HepG2 (cell line): ENCODE results near the gene LSM12. TPM values are rescaled to one million over a fixed set of nuclear protein-coding genes. Genes with fewer than 3 reads are reported as not detected.

Experiments used
- KMT2B ChIP-seq: IDR thresholded peaks from 2 replicates; pipeline ENCODE4 v1.6.1; 2016; ENCODE audit warnings: missing genetic modification reagents, missing compliant biosample characterization
- MTF1 ChIP-seq: sonication (generic); formaldehyde crosslinking; IDR thresholded peaks from 2 replicates; pipeline ENCODE4 v1.5.0; 2020; ENCODE audit warnings: missing genetic modification reagents
- MXD4 ChIP-seq: IDR thresholded peaks from 2 replicates; pipeline ENCODE4 v1.6.1; 2016; ENCODE audit warnings: mild to moderate bottlenecking, missing biosample characterization, missing genetic modification reagents
- PRMT3 ChIP-seq: sonication (generic); formaldehyde crosslinking; IDR thresholded peaks from 2 replicates; pipeline ENCODE4 v1.8.1; 2022; ENCODE audit warnings: low read depth, mild to moderate bottlenecking, moderate library complexity, missing genetic modification reagents, borderline replicate concordance
- RAD21 ChIP-seq: fragments of 450-650 bp; formaldehyde crosslinking; IDR thresholded peaks from 2 replicates; pipeline ENCODE4 v1.5.0; 2020; ENCODE audit warnings: mild to moderate bottlenecking
- TCF7 ChIP-seq: sonication (generic); IDR thresholded peaks from 2 replicates; pipeline ENCODE4 v1.6.1; 2016; ENCODE audit warnings: antibody characterized with exemption, low read depth
- ZNF207 ChIP-seq: fragments of 450-650 bp; IDR thresholded peaks from 2 replicates; pipeline ENCODE4 v1.6.1; 2016; ENCODE audit warnings: antibody characterized with exemption, borderline replicate concordance
- ZNF235 ChIP-seq: sonication (generic); formaldehyde crosslinking; IDR thresholded peaks from 2 replicates; pipeline ENCODE4 v1.8.1; 2023; ENCODE audit warnings: mild to moderate bottlenecking, missing genetic modification reagents, borderline replicate concordance
- ZNF34 ChIP-seq: sonication (generic); formaldehyde crosslinking; IDR thresholded peaks from 2 replicates; pipeline ENCODE4 v1.4.0; 2020; ENCODE audit warnings: mild to moderate bottlenecking, missing genetic modification reagents, borderline replicate concordance
- ZNF547 ChIP-seq: sonication (generic); formaldehyde crosslinking; IDR thresholded peaks from 2 replicates; pipeline ENCODE4 v1.5.1; 2020; ENCODE audit warnings: mild to moderate bottlenecking, missing genetic modification reagents
- ZNF615 ChIP-seq: sonication (generic); formaldehyde crosslinking; IDR thresholded peaks from 2 replicates; pipeline ENCODE4 v1.5.0; 2020; ENCODE audit warnings: mild to moderate bottlenecking, missing genetic modification reagents, borderline replicate concordance
- ZSCAN21 ChIP-seq: sonication (generic); formaldehyde crosslinking; IDR thresholded peaks from 2 replicates; pipeline ENCODE4 v1.8.0; 2022; ENCODE audit warnings: mild to moderate bottlenecking, missing genetic modification reagents, moderate library complexity, borderline replicate concordance
- polyA plus RNA-seq, 8 experiments: library from polyadenylated mRNA; depleted of rRNA in 3 of 8; stranded (reverse) in 7 of 8; unstranded in 1 of 8; fragments of >200 nt; fragmentation: Illumina TruSeq in 4 of 8; extraction: Trizol in 4 of 8; gene quantifications; 2 replicates each; pipeline versions ENCODE4 v1.2.1 to v1.2.3, GENCODE V29; 2011 to 2016; ENCODE audit warnings: low read depth in 4 of 8, missing spikeins in 1 of 8, mixed read lengths in 1 of 8; ENCODE audit not compliant: insufficient read depth in 1 of 8
- total RNA-seq, 5 experiments: library from RNA; depleted of rRNA; stranded (reverse); fragments of >200 nt; fragmentation: Illumina TruSeq; extraction: Trizol; gene quantifications; 2 replicates each; pipeline ENCODE4 v1.2.3, GENCODE V29; 2016; ENCODE audit warnings: low read depth in 1 of 5
- TF ChIP-seq, protein P1 (sequence below): sonication (generic); formaldehyde crosslinking; IDR thresholded peaks from 2 replicates; pipeline ENCODE4 v1.4.0; 2020; ENCODE audit warnings: mild to moderate bottlenecking, missing genetic modification reagents
- TF ChIP-seq, protein P2 (sequence below): sonication (generic); formaldehyde crosslinking; IDR thresholded peaks from 2 replicates; pipeline ENCODE4 v1.8.0; 2022; ENCODE audit warnings: mild to moderate bottlenecking, missing genetic modification reagents, borderline replicate concordance
- TF ChIP-seq, protein P3 (sequence below): IDR thresholded peaks from 2 replicates; pipeline ENCODE4 v1.6.1; 2016; ENCODE audit warnings: mild to moderate bottlenecking, missing biosample characterization, missing genetic modification reagents
- TF ChIP-seq, protein P4 (sequence below): sonication (generic); formaldehyde crosslinking; IDR thresholded peaks from 2 replicates; pipeline ENCODE4 v1.5.0; 2020; ENCODE audit warnings: missing genetic modification reagents
- TF ChIP-seq, protein P5 (sequence below): sonication (generic); formaldehyde crosslinking; IDR thresholded peaks from 2 replicates; pipeline ENCODE4 v1.5.1; 2020; ENCODE audit warnings: mild to moderate bottlenecking, missing genetic modification reagents, borderline replicate concordance
- TF ChIP-seq, protein P6 (sequence below): sonication (generic); formaldehyde crosslinking; IDR thresholded peaks from 2 replicates; pipeline ENCODE4 v1.5.0; 2020; ENCODE audit warnings: missing genetic modification reagents
- TF ChIP-seq, protein P7 (sequence below): sonication (generic); formaldehyde crosslinking; IDR thresholded peaks from 2 replicates; pipeline ENCODE4 v1.9.0; 2021; ENCODE audit warnings: missing genetic modification reagents, mild to moderate bottlenecking, borderline replicate concordance

The LSM12 gene
- total and polyA plus RNA-seq, 2 of the 13 experiments (the other 11 are each of a cell fraction or from before 2014, with no cell fraction given) = 52.8 to 55.7 TPM

DNA sequence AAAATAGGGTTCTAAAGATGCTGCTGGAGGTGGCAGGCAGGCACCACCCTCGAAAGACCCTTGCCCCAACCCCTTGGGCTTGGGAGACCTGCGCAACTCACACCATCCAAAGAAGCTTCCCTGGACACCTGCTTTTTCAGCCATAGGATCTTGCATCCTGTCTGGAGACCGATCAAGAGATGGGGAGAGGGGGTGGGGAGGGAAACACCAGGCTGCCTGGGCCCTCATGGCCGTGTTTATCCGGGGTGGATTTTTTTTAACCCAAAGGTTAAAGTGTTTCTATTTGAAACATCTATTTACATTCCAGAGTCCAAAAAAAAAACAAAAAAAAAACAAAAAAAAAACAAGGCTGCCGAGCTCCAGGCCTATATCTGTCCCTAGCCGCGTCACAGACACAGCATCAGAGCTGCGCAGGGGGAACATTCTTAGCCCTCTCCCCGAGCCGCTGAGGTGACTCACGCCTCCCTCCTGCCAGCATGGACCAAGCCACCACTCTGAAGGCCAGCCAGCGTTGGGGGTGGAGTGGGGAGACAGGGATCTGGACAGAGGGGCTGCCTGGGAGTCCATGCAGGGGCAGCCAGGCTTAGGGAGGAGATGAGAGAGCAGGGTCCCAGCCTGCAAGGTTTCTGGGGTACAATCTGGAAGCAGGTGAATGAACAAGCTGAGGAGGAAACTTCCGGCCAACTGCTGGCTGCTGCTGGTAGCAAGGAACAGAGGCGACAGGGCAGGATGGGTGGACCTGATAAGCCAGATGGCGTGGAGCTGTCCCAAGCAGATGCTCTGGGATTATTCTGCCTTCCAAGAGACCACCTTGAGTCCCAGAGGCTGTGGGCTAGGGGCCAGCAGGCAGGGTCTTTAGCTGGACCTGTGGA, 42.2 kb upstream of the LSM12 start (continued):
- TF ChIP-seq, protein P1, sequence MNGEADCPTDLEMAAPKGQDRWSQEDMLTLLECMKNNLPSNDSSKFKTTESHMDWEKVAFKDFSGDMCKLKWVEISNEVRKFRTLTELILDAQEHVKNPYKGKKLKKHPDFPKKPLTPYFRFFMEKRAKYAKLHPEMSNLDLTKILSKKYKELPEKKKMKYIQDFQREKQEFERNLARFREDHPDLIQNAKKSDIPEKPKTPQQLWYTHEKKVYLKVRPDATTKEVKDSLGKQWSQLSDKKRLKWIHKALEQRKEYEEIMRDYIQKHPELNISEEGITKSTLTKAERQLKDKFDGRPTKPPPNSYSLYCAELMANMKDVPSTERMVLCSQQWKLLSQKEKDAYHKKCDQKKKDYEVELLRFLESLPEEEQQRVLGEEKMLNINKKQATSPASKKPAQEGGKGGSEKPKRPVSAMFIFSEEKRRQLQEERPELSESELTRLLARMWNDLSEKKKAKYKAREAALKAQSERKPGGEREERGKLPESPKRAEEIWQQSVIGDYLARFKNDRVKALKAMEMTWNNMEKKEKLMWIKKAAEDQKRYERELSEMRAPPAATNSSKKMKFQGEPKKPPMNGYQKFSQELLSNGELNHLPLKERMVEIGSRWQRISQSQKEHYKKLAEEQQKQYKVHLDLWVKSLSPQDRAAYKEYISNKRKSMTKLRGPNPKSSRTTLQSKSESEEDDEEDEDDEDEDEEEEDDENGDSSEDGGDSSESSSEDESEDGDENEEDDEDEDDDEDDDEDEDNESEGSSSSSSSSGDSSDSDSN = peak; percentile 47; the same call in 1 of the 2 replicates
- TF ChIP-seq ZNF547 (CRISPR knock-in tag) (no peak; the same call in none of the 2 replicates), KMT2B (CRISPR knock-in tag) (no peak; the same call in 1 of the 2 replicates), PRMT3 (CRISPR knock-in tag) (no peak), ZSCAN21 (no peak), ZNF235 (CRISPR knock-in tag) (no peak; the same call in 1 of the 2 replicates), ZNF615 (CRISPR knock-in tag) (no peak), TCF7 (peak; percentile 52; the same call in 1 of the 2 replicates), ZNF34 (CRISPR knock-in tag) (peak; percentile 96), RAD21 (CRISPR knock-in tag) (no peak; the same call in 1 of the 2 replicates), MXD4 (peak; percentile 87; the same call in 1 of the 2 replicates), ZNF207 (no peak), MTF1 (CRISPR knock-in tag) (no peak)
- TF ChIP-seq, protein P2, sequence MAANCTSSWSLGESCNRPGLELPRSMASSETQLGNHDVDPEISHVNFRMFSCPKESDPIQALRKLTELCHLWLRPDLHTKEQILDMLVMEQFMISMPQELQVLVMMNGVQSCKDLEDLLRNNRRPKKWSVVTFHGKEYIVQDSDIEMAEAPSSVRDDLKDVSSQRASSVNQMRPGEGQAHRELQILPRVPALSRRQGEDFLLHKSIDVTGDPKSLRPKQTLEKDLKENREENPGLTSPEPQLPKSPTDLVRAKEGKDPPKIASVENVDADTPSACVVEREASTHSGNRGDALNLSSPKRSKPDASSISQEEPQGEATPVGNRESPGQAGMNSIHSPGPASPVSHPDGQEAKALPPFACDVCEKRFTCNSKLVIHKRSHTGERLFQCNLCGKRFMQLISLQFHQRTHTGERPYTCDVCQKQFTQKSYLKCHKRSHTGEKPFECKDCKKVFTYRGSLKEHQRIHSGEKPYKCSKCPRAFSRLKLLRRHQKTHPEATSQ (CRISPR knock-in tag) = no peak
- TF ChIP-seq, protein P3, sequence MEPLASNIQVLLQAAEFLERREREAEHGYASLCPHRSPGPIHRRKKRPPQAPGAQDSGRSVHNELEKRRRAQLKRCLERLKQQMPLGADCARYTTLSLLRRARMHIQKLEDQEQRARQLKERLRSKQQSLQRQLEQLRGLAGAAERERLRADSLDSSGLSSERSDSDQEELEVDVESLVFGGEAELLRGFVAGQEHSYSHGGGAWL = 0 out of 2 replicates have a peak, but pooled peaks have one; percentile 44
- TF ChIP-seq, protein P4, sequence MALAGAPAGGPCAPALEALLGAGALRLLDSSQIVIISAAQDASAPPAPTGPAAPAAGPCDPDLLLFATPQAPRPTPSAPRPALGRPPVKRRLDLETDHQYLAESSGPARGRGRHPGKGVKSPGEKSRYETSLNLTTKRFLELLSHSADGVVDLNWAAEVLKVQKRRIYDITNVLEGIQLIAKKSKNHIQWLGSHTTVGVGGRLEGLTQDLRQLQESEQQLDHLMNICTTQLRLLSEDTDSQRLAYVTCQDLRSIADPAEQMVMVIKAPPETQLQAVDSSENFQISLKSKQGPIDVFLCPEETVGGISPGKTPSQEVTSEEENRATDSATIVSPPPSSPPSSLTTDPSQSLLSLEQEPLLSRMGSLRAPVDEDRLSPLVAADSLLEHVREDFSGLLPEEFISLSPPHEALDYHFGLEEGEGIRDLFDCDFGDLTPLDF (CRISPR knock-in tag) = no peak
- TF ChIP-seq, protein P5, sequence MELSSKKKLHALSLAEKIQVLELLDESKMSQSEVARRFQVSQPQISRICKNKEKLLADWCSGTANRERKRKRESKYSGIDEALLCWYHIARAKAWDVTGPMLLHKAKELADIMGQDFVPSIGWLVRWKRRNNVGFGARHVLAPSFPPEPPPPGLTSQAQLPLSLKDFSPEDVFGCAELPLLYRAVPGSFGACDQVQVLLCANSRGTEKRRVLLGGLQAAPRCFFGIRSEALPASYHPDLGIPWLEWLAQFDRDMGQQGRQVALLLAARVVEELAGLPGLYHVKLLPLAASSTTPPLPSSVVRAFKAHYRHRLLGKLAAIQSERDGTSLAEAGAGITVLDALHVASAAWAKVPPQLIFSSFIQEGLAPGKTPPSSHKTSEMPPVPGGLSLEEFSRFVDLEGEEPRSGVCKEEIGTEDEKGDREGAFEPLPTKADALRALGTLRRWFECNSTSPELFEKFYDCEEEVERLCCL (CRISPR knock-in tag) = no peak
- TF ChIP-seq, protein P6, sequence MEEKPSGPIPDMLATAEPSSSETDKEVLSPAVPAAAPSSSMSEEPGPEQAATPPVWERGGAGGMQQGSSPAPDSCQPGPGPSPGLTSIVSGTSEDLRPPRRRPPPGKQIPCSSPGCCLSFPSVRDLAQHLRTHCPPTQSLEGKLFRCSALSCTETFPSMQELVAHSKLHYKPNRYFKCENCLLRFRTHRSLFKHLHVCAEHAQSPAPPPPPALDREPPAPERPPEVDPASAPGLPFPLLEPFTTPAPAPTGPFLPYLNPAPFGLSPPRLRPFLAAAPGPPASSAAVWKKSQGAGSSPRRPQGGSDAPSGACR (CRISPR knock-in tag) = 0 out of 2 replicates have a peak, but pooled peaks have one; percentile 50
- TF ChIP-seq, protein P7, sequence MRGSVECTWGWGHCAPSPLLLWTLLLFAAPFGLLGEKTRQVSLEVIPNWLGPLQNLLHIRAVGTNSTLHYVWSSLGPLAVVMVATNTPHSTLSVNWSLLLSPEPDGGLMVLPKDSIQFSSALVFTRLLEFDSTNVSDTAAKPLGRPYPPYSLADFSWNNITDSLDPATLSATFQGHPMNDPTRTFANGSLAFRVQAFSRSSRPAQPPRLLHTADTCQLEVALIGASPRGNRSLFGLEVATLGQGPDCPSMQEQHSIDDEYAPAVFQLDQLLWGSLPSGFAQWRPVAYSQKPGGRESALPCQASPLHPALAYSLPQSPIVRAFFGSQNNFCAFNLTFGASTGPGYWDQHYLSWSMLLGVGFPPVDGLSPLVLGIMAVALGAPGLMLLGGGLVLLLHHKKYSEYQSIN (CRISPR knock-in tag) = no peak
